Eye (tissue), 1 donor: Measurements from ENCODE around the gene GTF3C5.

Experiments
- DNase-seq: peaks from one replicate; pipeline ENCODE4 v3.0.0-alpha.2; 2015

GTF3C5 gene

GRCh38 chr9:133098104-133098754 is 67.4 kb downstream of the GTF3C5 start:
- no peak for DNase-seq

GRCh38 chr9:133098871-133099270 is 68.1 kb downstream of the GTF3C5 start:
- no peak for DNase-seq

GRCh38 chr9:133099726-133100505 is 69.1 kb downstream of the GTF3C5 start:
- no peak for DNase-seq

GRCh38 chr9:133100506-133101355 is 69.9 kb downstream of the GTF3C5 start:
- no peak for DNase-seq

GRCh38 chr9:133101356-133102189 is 70.8 kb downstream of the GTF3C5 start:
- DNase-seq: no peak

GRCh38 chr9:133102190-133103021 is 71.6 kb downstream of the GTF3C5 start:
- no peak for DNase-seq

- DNase-seq: peak; percentile 82
Measured at GRCh38 chr9:133103183-133103986, 72.6 kb downstream of the GTF3C5 start.

- no peak for DNase-seq
Measured at GRCh38 chr9:133103987-133104505, 73.2 kb downstream of the GTF3C5 start.

GRCh38 chr9:133104718-133105460 is 74.1 kb downstream of the GTF3C5 start:
- DNase-seq: no peak

- no peak for DNase-seq
Measured at GRCh38 chr9:133105461-133105770, 74.6 kb downstream of the GTF3C5 start.

GRCh38 chr9:133106511-133107244 is 75.9 kb downstream of the GTF3C5 start:
- DNase-seq: no peak

GRCh38 chr9:133107245-133107722 is 76.5 kb downstream of the GTF3C5 start:
- no peak for DNase-seq
